IPS-20b (cell line): ENCODE results near the gene PTCD2.

Experiments
- H3K27ac ChIP-seq: one replicate; pipeline ENCODE4 v1.5.1; 2013; ENCODE audit warnings: low read length
- H3K27me3 ChIP-seq: 2 replicates; pipeline ENCODE4 v1.6.1; 2013; ENCODE audit warnings: mild to moderate bottlenecking, low read length, inconsistent platforms; ENCODE audit not compliant: insufficient read depth
- H3K36me3 ChIP-seq: 2 replicates; pipeline ENCODE4 v1.6.1; 2013; ENCODE audit warnings: low read depth, mild to moderate bottlenecking, inconsistent platforms, low read length, moderate library complexity; ENCODE audit not compliant: insufficient read depth
- H3K4me1 ChIP-seq: 2 replicates; pipeline ENCODE4 v1.6.1; 2013; ENCODE audit warnings: mild to moderate bottlenecking, control low read depth, inconsistent platforms, low read length, moderate library complexity; ENCODE audit not compliant: insufficient read depth
- H3K4me3 ChIP-seq: 2 replicates; pipeline ENCODE4 v1.5.1; 2013; ENCODE audit warnings: mild to moderate bottlenecking, low read length, inconsistent platforms
- H3K9ac ChIP-seq: 2 replicates; pipeline ENCODE4 v1.6.1; 2013; ENCODE audit warnings: low read depth, mild to moderate bottlenecking, inconsistent platforms, low read length, moderate library complexity
- H3K9me3 ChIP-seq: 2 replicates; pipeline ENCODE4 v1.6.1; 2013; ENCODE audit warnings: mild to moderate bottlenecking, low read depth, low read length, inconsistent platforms; ENCODE audit not compliant: insufficient read depth

PTCD2 gene

GRCh38 chr5:72355706-72356299 lies 35.6 kb downstream of the PTCD2 start:
- Histone ChIP-seq H3K27me3 (no peaks in the 10 kb centered on the region), H3K4me1 (no peaks in the 10 kb centered on the region)

GRCh38 chr5:72356361-72356760 lies 36.2 kb downstream of the PTCD2 start:
- Histone ChIP-seq H3K4me3 (no peak overlapping the region), H3K27ac (no peak overlapping the region), H3K9me3 (no peaks in the 10 kb centered on the region), H3K9ac (no peak overlapping the region), H3K4me1 (no peaks in the 10 kb centered on the region), H3K36me3 (peaks cover 24% of the 10 kb centered on the region), H3K27me3 (no peaks in the 10 kb centered on the region)

More at GRCh38 chr5:72355706-72356299, 35.6 kb downstream of the PTCD2 start:
- Histone ChIP-seq H3K9me3 (no peaks in the 10 kb centered on the region), H3K27ac (no peak overlapping the region), H3K36me3 (peaks cover 22% of the 10 kb centered on the region; the same call in 1 of the 2 replicates), H3K9ac (no peak overlapping the region), H3K4me3 (no peak overlapping the region)

GRCh38 chr5:72358925-72359324 lies 38.8 kb downstream of the PTCD2 start:
- Histone ChIP-seq H3K4me3 (no peak overlapping the region), H3K9me3 (no peaks in the 10 kb centered on the region), H3K36me3 (peaks cover 37% of the 10 kb centered on the region), H3K4me1 (peaks cover 5% of the 10 kb centered on the region), H3K27ac (no peak overlapping the region), H3K9ac (no peak overlapping the region), H3K27me3 (no peaks in the 10 kb centered on the region)

- H3K9ac ChIP-seq: no peak overlapping the region
- H3K4me1 ChIP-seq: peaks cover 5% of the 10 kb centered on the region
- peaks cover 37% of the 10 kb centered on the region for H3K36me3 ChIP-seq
- H3K27ac ChIP-seq: no peak overlapping the region
- no peaks in the 10 kb centered on the region for H3K9me3 ChIP-seq
- no peak overlapping the region for H3K4me3 ChIP-seq
- H3K27me3 ChIP-seq: no peaks in the 10 kb centered on the region
These were observed 39.7 kb downstream of the PTCD2 start for GRCh38 chr5:72359886-72360285.

GRCh38 chr5:72363166-72363802 lies 43.1 kb downstream of the PTCD2 start:
- Histone ChIP-seq H3K9ac (no peak overlapping the region), H3K9me3 (no peaks in the 10 kb centered on the region), H3K27me3 (no peaks in the 10 kb centered on the region), H3K4me3 (no peak overlapping the region), H3K4me1 (peaks cover 5% of the 10 kb centered on the region), H3K27ac (no peak overlapping the region), H3K36me3 (peaks cover 35% of the 10 kb centered on the region)

GRCh38 chr5:72364171-72364570 lies 44.0 kb downstream of the PTCD2 start:
- no peak overlapping the region for H3K27ac ChIP-seq
- peaks cover 27% of the 10 kb centered on the region for H3K36me3 ChIP-seq
- no peaks in the 10 kb centered on the region for H3K27me3 ChIP-seq
- H3K4me1 ChIP-seq: peaks cover 5% of the 10 kb centered on the region
- H3K9me3 ChIP-seq: no peaks in the 10 kb centered on the region
- H3K4me3 ChIP-seq: no peak overlapping the region
- no peak overlapping the region for H3K9ac ChIP-seq

- no peaks in the 10 kb centered on the region for H3K27me3 ChIP-seq
- H3K4me1 ChIP-seq: peaks cover 12% of the 10 kb centered on the region
- no peaks in the 10 kb centered on the region for H3K9me3 ChIP-seq
- no peak overlapping the region for H3K4me3 ChIP-seq
- peaks cover 19% of the 10 kb centered on the region for H3K36me3 ChIP-seq
- no peak overlapping the region for H3K9ac ChIP-seq
- H3K27ac ChIP-seq: no peak overlapping the region
These were observed 44.8 kb downstream of the PTCD2 start for GRCh38 chr5:72364951-72365350.

- Histone ChIP-seq H3K36me3 (peaks cover 12% of the 10 kb centered on the region), H3K4me3 (no peak overlapping the region), H3K9me3 (no peaks in the 10 kb centered on the region), H3K4me1 (peaks cover 15% of the 10 kb centered on the region), H3K9ac (no peak overlapping the region), H3K27me3 (no peaks in the 10 kb centered on the region), H3K27ac (no peak overlapping the region)
These were observed 46.3 kb downstream of the PTCD2 start for GRCh38 chr5:72366324-72366976.

- Histone ChIP-seq H3K4me1 (peaks cover 14% of the 10 kb centered on the region), H3K36me3 (no peaks in the 10 kb centered on the region), H3K27ac (no peak overlapping the region), H3K27me3 (no peaks in the 10 kb centered on the region), H3K4me3 (no peak overlapping the region), H3K9me3 (no peaks in the 10 kb centered on the region), H3K9ac (no peak overlapping the region)
These were observed 48.1 kb downstream of the PTCD2 start for GRCh38 chr5:72368271-72368670.

GRCh38 chr5:72369301-72369700 lies 49.1 kb downstream of the PTCD2 start:
- H3K27me3 ChIP-seq: no peaks in the 10 kb centered on the region
- H3K27ac ChIP-seq: no peak overlapping the region
- no peak overlapping the region for H3K9ac ChIP-seq
- no peak overlapping the region for H3K4me3 ChIP-seq
- no peaks in the 10 kb centered on the region for H3K36me3 ChIP-seq
- peaks cover 10% of the 10 kb centered on the region; the same call in 1 of the 2 replicates for H3K4me1 ChIP-seq
- no peaks in the 10 kb centered on the region for H3K9me3 ChIP-seq

GRCh38 chr5:72369711-72370110 lies 49.5 kb downstream of the PTCD2 start:
- H3K36me3 ChIP-seq: no peaks in the 10 kb centered on the region
- no peak overlapping the region for H3K27ac ChIP-seq
- H3K9ac ChIP-seq: no peak overlapping the region
- no peak overlapping the region for H3K4me3 ChIP-seq
- H3K9me3 ChIP-seq: no peaks in the 10 kb centered on the region
- no peaks in the 10 kb centered on the region for H3K27me3 ChIP-seq
- peaks cover 10% of the 10 kb centered on the region; the same call in 1 of the 2 replicates for H3K4me1 ChIP-seq

- Histone ChIP-seq H3K9ac (no peak overlapping the region), H3K4me3 (no peak overlapping the region), H3K4me1 (peaks cover 10% of the 10 kb centered on the region; the same call in 1 of the 2 replicates), H3K27me3 (no peaks in the 10 kb centered on the region), H3K27ac (no peak overlapping the region), H3K36me3 (no peaks in the 10 kb centered on the region), H3K9me3 (no peaks in the 10 kb centered on the region)
These were observed 52.2 kb downstream of the PTCD2 start for GRCh38 chr5:72372331-72372730.
